Measurements from ENCODE around the gene APOC1.
"Not testable (repeated sequence)": the region's sequence is repeated elsewhere in the genome, so short reads cannot be mapped to it uniquely, and the experiment has no call there.

DNA sequence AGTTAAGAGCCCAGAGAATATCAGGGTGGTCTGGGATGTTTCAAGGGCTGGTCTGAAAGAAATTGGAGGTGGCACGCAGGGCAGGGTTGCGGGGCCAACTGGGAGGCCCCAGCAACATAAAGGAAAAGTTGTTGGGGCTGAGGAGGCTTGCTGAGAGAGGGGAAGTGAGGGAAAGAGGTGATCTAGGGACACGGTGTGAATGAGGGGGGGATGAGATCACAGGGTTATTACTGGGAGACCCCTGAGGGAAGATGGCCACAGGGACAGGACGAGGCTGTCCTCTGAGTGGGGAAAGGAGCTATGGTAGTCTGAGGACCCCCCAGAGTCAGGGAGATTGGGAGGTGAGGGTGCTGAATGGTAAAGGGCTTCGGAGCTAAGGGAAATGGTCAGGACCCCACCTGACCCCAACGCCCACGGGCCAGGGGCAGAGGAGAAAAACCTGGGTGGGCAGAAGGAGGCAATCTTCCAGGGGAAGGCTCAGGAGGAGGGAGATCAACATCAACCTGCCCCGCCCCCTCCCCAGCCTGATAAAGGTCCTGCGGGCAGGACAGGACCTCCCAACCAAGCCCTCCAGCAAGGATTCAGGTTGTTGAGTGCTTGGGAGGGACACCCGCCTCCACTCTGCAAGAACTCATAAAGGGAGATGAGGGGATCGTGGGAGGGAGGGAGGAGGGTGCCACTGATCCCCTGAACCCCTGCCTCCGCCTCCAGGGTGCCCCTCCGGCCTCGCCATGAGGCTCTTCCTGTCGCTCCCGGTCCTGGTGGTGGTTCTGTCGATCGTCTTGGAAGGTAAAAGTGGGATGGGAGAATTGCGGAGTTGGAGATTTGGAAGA is 12.1 kb downstream of the APOC1 start:
- TF ChIP-seq POLR2AphosphoS5 (IDR thresholded peaks at IDR 0.05; ENCODE audit: borderline replicate concordance, low read depth, low read length); EZH2 (IDR thresholded peaks at IDR 0.05); FOXP2 (optimal IDR thresholded peaks at IDR 0.05; ENCODE audit: control extremely low read depth, extremely low read length, insufficient read depth): not testable (repeated sequence)
